Nucleus accumbens (tissue), 56 donors: ENCODE measurements around the gene FNIP2.
"Not testable (repeated sequence)": the region's sequence is repeated elsewhere in the genome, so short reads cannot be mapped to it uniquely, and the experiment has no call there.

Source experiments
- DNase-seq, 56 donors: peaks; one replicate each; lab custom pipeline; 2025; lab: John Stamatoyannopoulos, UW

The FNIP2 gene

GRCh38 chr4:158941895-158942294 lies 173.1 kb downstream of the FNIP2 start:
- no peak for DNase-seq

DNA sequence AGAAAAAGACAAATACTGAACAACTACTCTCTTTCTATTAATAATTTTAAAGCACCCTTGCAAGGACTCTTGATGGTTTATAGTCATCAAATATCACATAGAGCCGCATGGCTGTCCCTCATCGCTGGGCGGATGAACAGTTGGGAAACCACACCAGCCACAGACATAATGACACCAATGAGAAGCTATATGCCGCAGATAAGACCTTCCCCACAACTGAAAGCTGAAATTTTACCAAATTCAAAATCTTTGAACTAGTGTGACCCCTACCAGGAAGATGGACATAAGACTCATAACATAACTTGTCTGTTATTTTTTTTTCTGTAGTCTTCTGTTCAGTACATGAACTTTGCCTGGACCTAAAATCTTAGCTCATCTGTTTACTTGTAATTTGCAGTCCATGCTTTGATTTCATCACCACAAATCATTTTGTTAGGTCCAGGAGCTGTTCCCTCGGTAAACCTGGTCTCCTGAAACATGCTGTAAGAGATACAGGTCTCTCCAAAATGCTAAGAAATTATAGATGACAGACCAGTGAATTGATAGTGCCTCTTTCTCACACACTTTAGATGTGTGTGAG lies 176.8 kb downstream of the FNIP2 start:
- no peak for DNase-seq

- no peak for DNase-seq
These were observed 178.0 kb downstream of the FNIP2 start for GRCh38 chr4:158946825-158947224.

- no peak for DNase-seq
These were observed 179.2 kb downstream of the FNIP2 start for GRCh38 chr4:158948071-158948470.

- DNase-seq, result no peak
These were observed 180.3 kb downstream of the FNIP2 start for GRCh38 chr4:158949099-158949498.

- DNase-seq, result not testable (repeated sequence)
These were observed 183.5 kb downstream of the FNIP2 start for GRCh38 chr4:158952221-158952774.

DNA sequence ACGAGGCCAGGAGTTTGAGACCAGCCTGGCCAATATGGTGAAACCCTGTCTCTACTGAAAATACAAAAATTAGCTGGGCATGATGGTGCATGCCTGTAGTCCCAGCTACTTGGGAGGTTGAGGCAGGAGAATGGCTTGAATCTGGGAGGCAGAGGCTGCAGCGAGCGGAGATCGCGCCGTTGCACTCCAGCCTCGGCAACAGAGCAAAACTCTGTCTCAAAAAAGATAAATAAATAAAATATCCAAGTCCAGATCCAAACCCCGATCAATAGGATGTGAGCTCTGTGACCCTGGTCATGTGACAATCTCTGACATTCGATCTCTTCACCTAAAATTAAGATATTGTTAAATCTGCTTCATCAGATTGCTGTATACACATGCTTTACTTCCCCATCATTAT lies 187.5 kb downstream of the FNIP2 start:
- not testable (repeated sequence) for DNase-seq

GRCh38 chr4:158956918-158957317 lies 188.1 kb downstream of the FNIP2 start:
- not testable (repeated sequence) for DNase-seq
